Nasal cavity respiratory epithelium epithelial cell of viscerocranial mucosa (primary cell): Measurements from ENCODE around the gene PFKFB1. TPM values are rescaled to one million over a fixed set of nuclear protein-coding genes. Genes with fewer than 3 reads are reported as not detected.

Source experiments
- total RNA-seq: library from RNA; depleted of rRNA; stranded (reverse); fragments of >200 nt; gene quantifications from 2 replicates; pipeline ENCODE4 v1.2.3, GENCODE V29; 2014

Gene PFKFB1
- total RNA-seq: under 0.01 and 0.21 TPM in 2 replicates

GRCh38 chrX:54994099-54994498 lies at the start of gene PFKFB1:
PFKFB1 (minus strand) TSS chrX:54994188; CDS start chrX:54994007, 181 bp downstream.

GRCh38 chrX:55030271-55031205 lies 36.5 kb upstream of the PFKFB1 start, which contains the start of gene ALAS2:
ALAS2 (minus strand) TSS chrX:55030977; CDS start chrX:55026000, 4,977 bp downstream.

DNA sequence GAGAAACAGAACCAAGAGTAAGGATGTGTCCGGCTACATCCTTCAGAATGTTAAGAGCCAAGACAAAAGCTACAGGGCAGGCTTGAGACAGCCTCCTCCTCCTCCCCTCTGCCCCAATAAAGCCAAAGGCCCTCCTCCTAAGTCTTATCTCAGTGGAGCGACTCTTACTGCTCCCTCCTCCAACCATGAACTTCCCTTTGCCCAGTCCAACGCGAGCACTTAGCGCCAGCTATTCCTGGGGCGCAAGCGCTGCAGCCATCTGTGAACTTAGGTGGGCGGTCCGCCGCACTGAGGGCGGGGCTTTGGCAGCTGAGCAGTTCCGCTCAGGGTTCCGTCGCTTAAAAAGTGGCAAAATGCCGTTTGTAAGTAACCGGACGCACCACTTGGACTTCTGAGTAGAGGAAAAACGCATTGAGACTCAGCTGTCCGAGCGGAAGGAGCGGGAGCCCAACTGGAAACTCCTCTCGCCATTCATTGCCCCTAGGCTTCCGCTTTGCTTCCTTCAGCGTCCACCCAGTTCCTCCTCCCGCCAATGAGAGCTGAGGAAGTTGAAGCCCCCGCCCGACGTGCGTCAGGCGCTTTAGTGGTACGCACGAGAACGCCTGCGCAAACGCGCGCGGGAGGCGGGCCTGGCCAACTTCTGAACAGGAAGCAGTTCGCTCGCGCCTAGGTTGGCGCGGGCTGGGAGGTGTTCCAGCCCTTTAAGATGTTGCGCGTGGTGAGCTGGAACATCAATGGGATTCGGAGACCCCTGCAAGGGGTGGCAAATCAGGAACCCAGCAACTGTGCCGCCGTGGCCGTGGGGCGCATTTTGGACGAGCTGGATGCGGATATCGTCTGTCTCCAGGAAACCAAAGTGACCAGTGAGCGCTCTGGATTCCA lies 6.0 kb upstream of the PFKFB1 start, which contains the start of gene APEX2:
Gene APEX2, plus strand, starts transcription at position 647 of the 882 bp plus-strand sequence. Its CDS starts 60 bp downstream, at position 707.

DNA sequence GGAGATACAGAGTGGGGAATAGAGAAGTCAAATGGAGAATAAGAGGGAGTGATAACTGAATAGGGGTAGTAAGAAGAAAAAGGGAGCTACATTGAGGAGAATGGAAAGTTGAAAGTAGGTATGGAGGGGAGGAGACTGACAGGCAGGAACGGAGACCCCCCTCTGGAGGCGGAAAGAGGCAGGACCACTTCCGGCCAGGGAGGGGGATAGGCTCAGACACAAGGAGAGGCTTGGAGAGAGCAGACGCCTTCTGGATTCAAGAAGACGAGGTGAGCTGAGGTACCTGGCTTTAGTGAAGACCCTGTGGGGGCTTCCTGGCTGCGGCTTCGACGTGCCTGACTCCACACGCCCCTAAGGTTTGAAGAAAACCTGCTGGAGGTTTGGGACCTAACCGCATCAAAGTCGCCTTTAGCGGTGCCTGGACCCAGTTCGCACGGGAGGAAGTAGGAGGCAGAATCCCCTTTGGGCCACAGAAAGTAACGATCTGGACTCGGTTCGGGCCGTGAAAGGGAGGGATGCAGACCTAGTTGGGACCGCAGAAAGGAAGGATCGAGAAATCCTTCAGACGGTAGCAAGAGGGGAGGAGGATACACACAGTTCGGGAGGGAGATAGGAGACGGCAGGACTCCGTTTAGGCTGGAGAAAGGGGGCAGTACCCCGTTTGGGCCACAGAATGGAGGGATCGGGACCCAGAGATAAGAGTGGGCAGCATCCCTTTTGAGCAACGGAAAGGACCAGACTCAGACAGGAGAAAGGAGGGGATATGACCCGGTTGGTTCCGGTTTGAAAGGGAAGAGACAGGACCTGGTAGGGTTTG lies 73.2 kb downstream of the PFKFB1 start, which contains the start of gene TRO:
Gene TRO, plus strand, starts transcription at position 215 of the 817 bp plus-strand sequence. CDS start 1,423 bp downstream, outside the sequence.

Other genes with a start within 250 kb of the PFKFB1 start
- gene ITIH6, start 195.9 kb downstream of the PFKFB1 start, total RNA-seq: not detected in 2 replicates
- gene MAGED2, start 186.4 kb downstream of the PFKFB1 start, total RNA-seq: 63.9 and 65.3 TPM in 2 replicates
- 0.14 TPM in 1 of 2 replicates, not detected in the other for gene TRO, start 73.4 kb downstream of the PFKFB1 start, total RNA-seq
- 8.8 and 18.1 TPM in 2 replicates for gene APEX2, start 6.2 kb upstream of the PFKFB1 start, total RNA-seq
- not detected in 2 replicates for gene ALAS2, start 36.8 kb upstream of the PFKFB1 start, total RNA-seq
- not detected in 2 replicates for gene PAGE2B, start 80.8 kb upstream of the PFKFB1 start, total RNA-seq
- not detected in 2 replicates for gene PAGE2, start 94.8 kb upstream of the PFKFB1 start, total RNA-seq
- not detected in 2 replicates for gene PAGE5, start 226.2 kb upstream of the PFKFB1 start, total RNA-seq